Chondrocyte (in vitro differentiated cells): ENCODE results near the gene ADGRL3. TPM values are rescaled to one million over a fixed set of nuclear protein-coding genes. Genes with fewer than 3 reads are reported as not detected.

Experiments
- DNase-seq: peaks from one replicate; pipeline ENCODE4 v3.0.0; 2021; ENCODE audit warnings: mixed read lengths, low spot score
- H3K27ac Mint-ChIP-seq: one replicate; pipeline ENCODE4 v1.8.0; 2021; ENCODE audit warnings: mild to moderate bottlenecking, moderate library complexity, mixed read lengths; ENCODE audit not compliant: unreplicated experiment
- H3K27me3 Mint-ChIP-seq: 2 replicates; pipeline ENCODE4 v1.8.0; 2021; ENCODE audit warnings: low read depth, mixed read lengths
- H3K36me3 Mint-ChIP-seq: 2 replicates; pipeline ENCODE4 v1.8.0; 2021; ENCODE audit warnings: low read depth, mixed read lengths
- H3K4me1 Mint-ChIP-seq: 2 replicates; pipeline ENCODE4 v1.8.0; 2021; ENCODE audit warnings: low read depth, mild to moderate bottlenecking, mixed read lengths
- H3K4me3 Mint-ChIP-seq: one replicate; pipeline ENCODE4 v1.8.0; 2021; ENCODE audit warnings: mild to moderate bottlenecking, moderate library complexity, mixed read lengths; ENCODE audit not compliant: unreplicated experiment
- H3K9me3 Mint-ChIP-seq: 2 replicates; pipeline ENCODE4 v1.8.0; 2021; ENCODE audit warnings: low read depth, mixed read lengths
- CTCF ChIP-seq: fragments of 200-600 bp; sonication (generic); IDR thresholded peaks from 2 replicates; pipeline ENCODE4 v1.5.0; 2021; ENCODE audit warnings: antibody characterized with exemption, mild to moderate bottlenecking, moderate library complexity
- total RNA-seq: library from RNA; stranded (reverse); gene quantifications from 3 replicates; pipeline ENCODE4 v1.2.1, GENCODE V29; 2021

ADGRL3 gene
- total RNA-seq, 1 donor from 2014 or later = 11.6 TPM

- no peaks in the 10 kb centered on the region for H3K36me3 Mint-ChIP-seq
- no peaks in the 10 kb centered on the region for H3K27me3 Mint-ChIP-seq
- DNase-seq = no peak
- TF ChIP-seq CTCF = no peak
- no peak overlapping the region for H3K4me3 Mint-ChIP-seq
- no peaks in the 10 kb centered on the region for H3K9me3 Mint-ChIP-seq
- H3K4me1 Mint-ChIP-seq = peaks cover 12% of the 10 kb centered on the region
- H3K27ac Mint-ChIP-seq = no peak overlapping the region
Measured at GRCh38 chr4:61447918-61448317, 247.8 kb downstream of the ADGRL3 start.

- Mint-ChIP-seq H3K36me3 (no peaks in the 10 kb centered on the region), H3K9me3 (no peaks in the 10 kb centered on the region), H3K4me1 (no peaks in the 10 kb centered on the region), H3K27ac (no peak overlapping the region), H3K4me3 (no peak overlapping the region), H3K27me3 (no peaks in the 10 kb centered on the region)
- no peak for TF ChIP-seq CTCF
- no peak for DNase-seq
Measured at GRCh38 chr4:61451935-61452334, 251.8 kb downstream of the ADGRL3 start.

GRCh38 chr4:61461956-61462355 is 261.8 kb downstream of the ADGRL3 start:
- peak overlapping the region; percentile 46 for H3K27ac Mint-ChIP-seq
- no peaks in the 10 kb centered on the region for H3K27me3 Mint-ChIP-seq

GRCh38 chr4:61462451-61463326 is 262.6 kb downstream of the ADGRL3 start:
- Mint-ChIP-seq H3K9me3 (no peaks in the 10 kb centered on the region), H3K4me3 (no peak overlapping the region), H3K36me3 (no peaks in the 10 kb centered on the region), H3K27me3 (no peaks in the 10 kb centered on the region), H3K27ac (peak overlapping the region; percentile 46), H3K4me1 (peaks cover 12% of the 10 kb centered on the region)
- no peak for DNase-seq
- TF ChIP-seq CTCF = no peak

More at GRCh38 chr4:61461956-61462355, 261.8 kb downstream of the ADGRL3 start:
- H3K9me3 Mint-ChIP-seq = no peaks in the 10 kb centered on the region
- no peak for TF ChIP-seq CTCF
- H3K4me3 Mint-ChIP-seq = no peak overlapping the region
- no peak for DNase-seq
- no peaks in the 10 kb centered on the region for H3K36me3 Mint-ChIP-seq
- peaks cover 12% of the 10 kb centered on the region for H3K4me1 Mint-ChIP-seq

GRCh38 chr4:61468024-61468720 is 268.0 kb downstream of the ADGRL3 start:
- Mint-ChIP-seq H3K36me3 (no peaks in the 10 kb centered on the region), H3K9me3 (no peaks in the 10 kb centered on the region), H3K4me3 (no peak overlapping the region), H3K27ac (no peak overlapping the region), H3K27me3 (no peaks in the 10 kb centered on the region), H3K4me1 (peaks cover 4% of the 10 kb centered on the region)
- no peak for DNase-seq
- TF ChIP-seq CTCF = no peak
